GM15510 (cell line): ENCODE measurements around the gene PIK3R6.

Source experiments
- POLR2A ChIP-seq: IDR thresholded peaks from 3 replicates; pipeline ENCODE4 v1.6.1; 2011; ENCODE audit warnings: borderline replicate concordance; ENCODE audit not compliant: insufficient read length; ENCODE audit errors: extremely low read depth

PIK3R6 gene

GRCh38 chr17:8830141-8830540 lies 37.3 kb downstream of the PIK3R6 start:
- TF ChIP-seq POLR2A, result no peak

- no peak for TF ChIP-seq POLR2A
Observed at GRCh38 chr17:8829036-8829941, 38.2 kb downstream of the PIK3R6 start.

- no peak for TF ChIP-seq POLR2A
Observed at GRCh38 chr17:8828517-8828875, 39.0 kb downstream of the PIK3R6 start.

DNA sequence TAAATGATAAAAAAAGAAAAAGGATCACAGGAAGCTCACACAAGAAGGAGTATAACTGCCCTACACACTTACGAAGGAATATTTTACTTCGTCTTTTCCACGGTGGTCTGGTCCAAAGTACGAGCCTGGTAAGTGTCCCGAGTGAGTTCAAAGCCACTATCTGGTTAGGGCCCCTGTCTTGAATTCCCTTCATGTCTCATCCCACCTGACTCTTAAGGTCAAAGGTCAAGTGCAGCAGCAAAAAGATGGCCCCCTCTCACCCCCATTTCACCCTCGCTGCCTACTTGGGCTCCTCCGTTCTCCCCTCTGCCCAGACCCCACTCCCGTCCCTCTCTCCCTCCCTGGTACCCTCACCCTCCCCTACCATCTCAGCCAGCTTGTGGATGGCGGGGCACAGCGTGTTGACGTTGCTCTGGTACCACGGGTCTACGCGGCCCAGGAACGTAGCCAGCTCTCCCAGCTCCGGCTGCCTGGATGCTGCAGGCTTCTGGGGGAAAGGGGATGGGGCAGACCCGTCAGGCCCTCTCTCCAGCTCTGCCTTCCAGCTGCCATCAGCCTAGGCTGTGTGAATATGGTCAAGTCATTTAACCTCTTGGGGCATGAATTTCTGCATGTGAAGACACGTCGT lies 40.6 kb downstream of the PIK3R6 start:
- TF ChIP-seq POLR2A, result no peak

GRCh38 chr17:8825802-8826201 lies 41.7 kb downstream of the PIK3R6 start:
- TF ChIP-seq POLR2A, result no peak

- TF ChIP-seq POLR2A, result no peak
Observed at GRCh38 chr17:8823279-8823678, 44.2 kb downstream of the PIK3R6 start.

GRCh38 chr17:8822401-8823035 lies 45.0 kb downstream of the PIK3R6 start:
- TF ChIP-seq POLR2A, result peak; percentile 12

DNA sequence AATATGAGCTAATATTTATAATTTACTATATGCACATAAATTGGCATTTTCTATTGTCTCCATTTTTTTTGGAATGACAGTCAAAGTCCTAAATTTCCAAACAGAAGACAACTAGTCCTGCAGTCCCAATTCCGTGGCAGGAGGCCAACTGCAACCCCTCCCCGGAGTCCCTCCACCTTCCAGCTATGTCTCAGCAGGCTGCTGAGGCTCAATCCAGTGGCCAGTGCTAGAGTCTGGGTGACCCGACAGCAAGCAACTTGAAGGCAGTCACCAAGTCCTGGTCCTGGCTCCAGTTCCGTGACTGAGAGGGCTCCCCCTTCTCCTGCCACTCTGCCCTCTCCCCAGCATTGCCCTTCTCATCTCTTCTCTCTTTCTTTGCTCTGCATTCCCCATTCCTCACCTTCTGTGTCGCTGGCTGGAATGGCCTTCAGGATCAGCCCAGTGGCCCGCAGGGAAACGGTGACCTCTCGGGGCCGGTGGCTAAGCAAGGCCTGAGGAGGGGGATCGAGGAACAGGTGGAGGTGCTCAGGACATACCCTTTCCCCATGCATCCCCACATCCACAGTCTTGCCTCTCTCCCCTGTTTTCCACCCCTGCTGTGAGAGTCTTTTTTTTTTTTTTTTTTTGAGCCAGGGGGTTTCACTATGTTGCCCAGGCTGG lies 45.9 kb downstream of the PIK3R6 start:
- no peak for TF ChIP-seq POLR2A

DNA sequence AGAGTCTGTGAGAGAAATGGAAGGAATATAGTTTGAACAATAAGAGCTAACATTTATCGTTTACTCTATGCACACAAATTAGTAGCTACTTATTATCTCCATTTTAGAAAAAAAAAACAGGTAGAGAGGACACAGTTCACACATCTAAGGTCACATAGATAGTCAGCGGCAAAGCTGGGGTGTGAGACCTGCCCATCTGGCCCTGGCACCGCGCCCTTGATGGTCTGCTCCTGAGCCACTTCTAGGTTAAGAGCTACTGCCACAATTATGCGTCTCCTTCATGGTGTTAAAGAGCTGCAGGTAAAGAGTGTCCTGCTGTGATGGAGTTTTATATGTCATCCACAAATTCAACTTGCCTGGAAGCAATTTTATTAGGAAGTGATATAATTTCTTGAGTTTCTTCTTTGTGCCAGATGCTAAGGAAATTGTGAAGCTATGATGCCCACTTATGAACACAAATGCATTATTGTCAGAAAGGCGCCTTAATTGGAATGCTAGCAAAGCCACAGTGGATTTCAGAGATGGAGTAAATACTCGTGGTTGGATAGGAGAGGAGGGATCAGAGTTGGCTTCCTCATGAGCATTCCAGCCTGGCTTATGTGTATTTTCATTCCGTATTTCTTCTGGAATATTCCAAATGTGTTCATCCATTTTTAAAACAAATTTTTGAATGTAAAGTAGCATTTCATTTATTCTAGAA lies 47.0 kb downstream of the PIK3R6 start:
- no peak for TF ChIP-seq POLR2A

DNA sequence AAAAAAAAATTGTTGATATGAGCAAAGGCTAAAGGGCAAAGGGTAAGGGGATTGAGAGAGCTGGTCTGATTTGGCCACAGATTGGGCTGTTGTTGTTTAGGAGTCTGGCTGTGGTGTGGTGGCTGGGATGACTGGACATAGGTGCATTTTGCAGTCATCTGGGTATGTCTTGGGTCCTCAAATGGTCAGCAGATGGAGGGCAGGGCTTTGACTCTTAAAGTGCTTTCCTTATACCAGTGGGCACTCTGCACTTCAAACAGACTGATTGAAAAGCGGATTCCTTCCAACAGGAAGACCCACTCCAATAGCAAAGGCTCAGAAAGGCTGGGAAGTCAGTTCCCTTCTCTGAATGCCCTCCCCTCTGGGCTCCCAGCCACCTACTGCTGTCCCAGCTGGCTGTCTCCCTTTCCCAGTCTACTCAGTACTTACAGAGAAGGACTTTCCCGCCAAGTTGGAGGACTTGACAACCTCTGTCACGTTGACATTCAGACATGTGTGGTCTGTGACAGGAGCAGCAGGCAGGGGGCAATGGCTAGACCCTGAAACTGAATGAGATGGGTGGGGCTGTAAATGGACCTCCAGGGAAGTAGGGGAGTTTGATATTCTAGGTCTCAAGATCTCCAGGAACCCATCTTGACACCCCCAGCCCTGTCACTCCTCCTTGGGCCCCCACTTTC lies 48.7 kb downstream of the PIK3R6 start:
- TF ChIP-seq POLR2A, result no peak

- TF ChIP-seq POLR2A, result no peak
Observed at GRCh38 chr17:8818047-8818446, 49.4 kb downstream of the PIK3R6 start.

DNA sequence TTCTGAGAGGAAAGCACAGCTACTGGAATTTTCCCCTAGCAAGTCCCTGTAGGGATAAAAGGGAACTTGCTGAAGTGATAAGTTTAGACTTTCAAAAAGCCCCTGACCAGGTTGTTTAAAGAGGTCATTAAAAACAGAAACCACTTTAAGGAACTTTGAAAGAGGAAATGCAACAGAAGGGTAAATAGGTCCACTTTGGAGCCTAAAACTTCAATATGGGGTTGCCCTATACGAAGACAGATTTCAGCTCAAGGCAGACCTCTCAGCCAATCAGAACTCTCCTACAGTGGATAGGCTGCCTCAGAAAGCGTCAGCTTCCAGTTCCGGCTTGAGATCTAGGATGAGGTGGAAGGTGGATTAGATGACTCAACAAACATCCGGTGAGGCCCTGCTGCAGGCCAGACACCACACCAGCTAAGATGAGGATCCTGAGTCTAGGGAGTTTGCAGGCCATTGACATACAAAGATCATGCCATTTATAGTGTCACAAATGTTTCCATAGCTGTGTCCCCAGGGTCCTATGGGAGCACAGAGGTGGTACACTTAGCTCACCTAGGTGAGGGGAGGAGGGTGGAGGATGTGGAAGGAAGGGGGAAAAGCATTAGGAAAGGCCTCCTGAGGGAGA lies 60.4 kb downstream of the PIK3R6 start:
- TF ChIP-seq POLR2A, result peak; percentile 35

DNA sequence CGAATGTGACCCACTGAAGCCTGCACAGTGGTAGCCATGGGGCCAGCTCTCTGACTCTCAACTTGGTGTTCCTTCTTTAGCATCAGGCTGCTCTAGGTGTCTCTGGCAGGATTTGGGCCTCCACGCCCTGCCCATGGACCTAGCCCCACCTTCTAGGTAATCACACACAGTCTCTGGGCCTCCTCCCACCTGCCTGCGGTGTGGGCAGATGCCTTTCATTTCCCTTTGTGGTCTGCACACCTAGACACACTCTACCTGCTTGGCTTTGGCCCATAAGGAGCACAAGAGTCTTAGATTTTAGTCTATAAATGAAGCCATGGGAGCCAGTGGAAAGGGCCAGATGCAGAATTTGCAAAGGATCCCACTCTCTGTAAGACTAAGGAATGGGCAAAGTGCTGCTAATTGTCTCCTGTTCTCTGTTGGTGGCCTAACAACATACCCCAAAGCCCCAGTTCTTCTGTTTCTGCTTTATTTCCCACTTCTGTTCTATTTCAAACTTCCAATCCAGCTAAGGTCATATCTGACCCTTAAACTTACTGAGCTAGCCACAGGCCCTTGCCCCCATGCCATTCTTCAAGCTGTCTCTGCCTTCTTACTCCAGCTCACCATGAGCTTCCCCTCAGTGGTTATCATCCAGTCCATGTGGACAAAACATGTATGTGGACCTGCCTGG lies 61.1 kb downstream of the PIK3R6 start:
- no peak for TF ChIP-seq POLR2A
